ENCODE results near the gene ARHGEF28.

Gene ARHGEF28

GRCh38 chr5:73668486-73669111, 42.6 kb downstream of the ARHGEF28 start:
- ChIA-PET CTCF (interaction anchor here (1.2 to 1.6 kb wide), 3 partner anchors 7 to 29 kb away, joined by 3 to 4 read pairs (median 3); no protein-coding TSS in a partner anchor), POLR2A (no interaction called here)
- TF ChIP-seq CTCF (IDR thresholded peaks at IDR 0.05; ENCODE audit: control extremely low read depth, extremely low read depth, low read depth, missing control alignments) = no peak
- DNase-seq (ENCODE audit: extremely low spot score) = no peak

GRCh38 chr5:73670731-73671130, 44.7 kb downstream of the ARHGEF28 start:
- no peak for DNase-seq (ENCODE audit: extremely low spot score)
- CTCF ChIA-PET = no interaction called here
- TF ChIP-seq CTCF (IDR thresholded peaks at IDR 0.05; ENCODE audit: control extremely low read depth, extremely low read depth, low read depth, missing control alignments) = no peak
- POLR2A ChIA-PET = no interaction called here

- TF ChIP-seq CTCF (IDR thresholded peaks at IDR 0.05; ENCODE audit: control extremely low read depth, extremely low read depth, low read depth, missing control alignments) = no peak
- ChIA-PET CTCF (interaction anchor here (1.0 to 3.7 kb wide), 4 partner anchors 21 to 125 kb away, joined by 3 to 13 read pairs (median 4); no protein-coding TSS in a partner anchor), POLR2A (no interaction called here)
- DNase-seq (ENCODE audit: extremely low spot score) = no peak
Measured at GRCh38 chr5:73672132-73672531, 46.1 kb downstream of the ARHGEF28 start.

- CTCF ChIA-PET = interaction anchor here (0.9 to 3.7 kb wide), 4 partner anchors 21 to 123 kb away, joined by 3 to 13 read pairs (median 4); no protein-coding TSS in a partner anchor
- no peak for DNase-seq (ENCODE audit: extremely low spot score)
- no peak for TF ChIP-seq CTCF (IDR thresholded peaks at IDR 0.05; ENCODE audit: control extremely low read depth, extremely low read depth, low read depth, missing control alignments)
- POLR2A ChIA-PET = no interaction called here
Measured at GRCh38 chr5:73673161-73673591, 47.2 kb downstream of the ARHGEF28 start.

- no peak for TF ChIP-seq CTCF (IDR thresholded peaks at IDR 0.05; ENCODE audit: control extremely low read depth, extremely low read depth, low read depth, missing control alignments)
- ChIA-PET POLR2A (no interaction called here), CTCF (interaction anchor here (1.2 to 3.7 kb wide), 6 partner anchors 12 to 118 kb away, joined by 3 to 13 read pairs (median 3); no protein-coding TSS in a partner anchor)
- no peak for DNase-seq (ENCODE audit: extremely low spot score)
Measured at GRCh38 chr5:73674669-73675004, 48.6 kb downstream of the ARHGEF28 start.

GRCh38 chr5:73678322-73678740, 52.3 kb downstream of the ARHGEF28 start:
- DNase-seq (ENCODE audit: extremely low spot score) = no peak
- POLR2A ChIA-PET = no interaction called here
- TF ChIP-seq CTCF (IDR thresholded peaks at IDR 0.05; ENCODE audit: control extremely low read depth, extremely low read depth, low read depth, missing control alignments) = no peak
- CTCF ChIA-PET = interaction anchor here (1.2 kb wide), 1 partner anchor 12 kb away, joined by 4 read pairs; no protein-coding TSS in a partner anchor
